NCI-H146 treated with DMSO at 0.1 percent for 48 hours (cell line): Measurements from ENCODE around the gene CLIC2.
"Not testable (repeated sequence)": the region's sequence is repeated elsewhere in the genome, so short reads cannot be mapped to it uniquely, and the experiment has no call there.

ENCODE experiments used
- DNase-seq: peaks from one replicate; lab custom pipeline; 2025; ENCODE audit not compliant: unreplicated experiment; lab: John Stamatoyannopoulos, UW

CLIC2 gene

DNA sequence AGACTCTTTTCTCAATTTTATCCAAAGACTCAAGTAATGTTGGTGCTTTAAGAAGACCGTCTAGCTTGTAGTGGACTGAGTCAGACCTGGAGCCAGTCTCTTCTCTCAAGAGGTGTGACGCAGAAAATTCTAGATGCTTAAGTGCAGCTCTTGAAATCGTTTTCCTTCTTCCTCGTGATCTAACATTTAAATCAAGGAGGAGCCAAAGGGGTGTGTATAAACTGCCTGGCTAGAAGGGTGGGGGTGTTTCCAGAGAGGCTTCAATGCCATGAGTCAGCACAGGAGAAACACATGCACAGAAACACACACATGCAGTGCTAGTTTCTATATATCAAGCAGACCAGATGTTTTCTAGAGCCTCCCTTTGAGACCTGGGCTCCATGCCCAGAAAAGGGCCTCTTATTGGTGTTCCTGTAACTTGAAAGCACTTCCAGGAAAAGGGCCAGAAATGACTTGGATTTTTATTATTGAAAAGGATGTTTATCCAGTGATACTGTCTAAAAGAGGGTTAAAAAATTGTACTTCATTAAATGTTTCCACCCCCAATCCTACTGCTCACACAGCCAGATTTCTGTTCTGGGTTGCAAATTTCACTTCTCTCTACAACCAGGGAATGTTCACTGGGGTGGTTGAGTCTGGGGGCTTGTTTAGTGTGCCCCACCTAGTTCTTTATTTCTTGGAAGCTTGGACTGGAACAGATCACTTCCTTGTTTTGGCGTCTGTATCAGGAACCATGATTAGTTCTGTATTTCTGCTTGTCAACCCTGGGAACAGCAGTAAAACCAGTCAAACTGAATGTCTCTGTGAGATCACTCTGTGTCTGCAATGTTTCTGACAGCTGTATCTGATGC is at the start of gene CLIC2:
Gene CLIC2, minus strand, starts transcription at position 129 of the 851 bp plus-strand sequence. CDS start 187 bp downstream, outside the sequence.
- no peak for DNase-seq

DNA sequence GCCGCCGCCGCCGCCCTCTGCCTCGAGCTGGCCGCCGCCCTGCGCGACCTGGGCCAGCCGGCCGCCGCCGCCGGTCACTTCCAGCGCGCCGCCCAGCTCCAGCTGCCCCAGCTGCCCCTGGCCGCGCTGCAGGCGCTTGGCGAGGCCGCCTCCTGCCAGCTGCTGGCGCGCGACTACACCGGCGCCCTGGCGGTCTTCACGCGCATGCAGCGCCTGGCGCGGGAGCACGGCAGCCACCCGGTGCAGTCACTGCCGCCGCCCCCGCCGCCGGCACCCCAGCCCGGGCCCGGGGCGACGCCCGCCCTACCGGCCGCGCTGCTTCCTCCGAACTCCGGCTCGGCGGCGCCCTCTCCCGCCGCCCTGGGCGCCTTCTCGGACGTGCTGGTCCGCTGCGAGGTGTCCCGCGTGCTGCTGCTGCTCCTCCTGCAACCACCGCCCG is 48.1 kb upstream of the CLIC2 start:
- DNase-seq = not testable (repeated sequence)

DNA sequence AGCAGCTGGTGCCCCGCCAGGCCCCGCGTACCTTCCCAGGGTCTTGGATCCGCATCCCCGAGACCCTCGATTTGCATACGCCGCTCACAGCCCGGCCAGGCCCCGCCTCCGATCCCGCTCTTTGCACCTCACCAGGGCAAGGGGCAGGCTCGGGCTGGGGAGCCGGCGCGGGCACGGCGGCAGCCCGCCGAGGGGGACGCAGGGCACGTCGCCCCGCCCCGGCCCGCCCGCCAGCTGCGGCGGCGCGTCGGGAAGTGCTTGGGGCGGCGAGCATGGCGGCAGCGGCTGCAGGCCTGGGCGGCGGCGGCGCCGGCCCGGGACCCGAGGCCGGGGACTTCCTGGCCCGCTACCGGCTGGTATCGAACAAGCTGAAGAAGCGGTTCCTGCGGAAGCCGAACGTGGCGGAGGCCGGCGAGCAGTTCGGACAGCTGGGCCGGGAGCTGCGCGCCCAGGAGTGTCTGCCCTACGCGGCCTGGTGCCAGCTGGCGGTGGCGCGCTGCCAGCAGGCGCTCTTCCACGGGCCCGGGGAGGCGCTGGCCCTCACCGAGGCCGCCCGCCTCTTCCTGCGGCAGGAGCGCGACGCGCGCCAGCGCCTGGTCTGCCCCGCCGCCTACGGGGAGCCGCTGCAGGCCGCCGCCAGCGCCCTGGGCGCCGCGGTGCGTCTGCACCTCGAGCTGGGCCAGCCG is 47.6 kb upstream of the CLIC2 start, which contains the start of gene F8A2:
Gene F8A2, plus strand, starts transcription at position 253 of the 686 bp plus-strand sequence. Its CDS starts 20 bp downstream, at position 273.
- not testable (repeated sequence) for DNase-seq

GRCh38 chrX:155379802-155380201 is 45.4 kb upstream of the CLIC2 start:
- DNase-seq = not testable (repeated sequence)

DNA sequence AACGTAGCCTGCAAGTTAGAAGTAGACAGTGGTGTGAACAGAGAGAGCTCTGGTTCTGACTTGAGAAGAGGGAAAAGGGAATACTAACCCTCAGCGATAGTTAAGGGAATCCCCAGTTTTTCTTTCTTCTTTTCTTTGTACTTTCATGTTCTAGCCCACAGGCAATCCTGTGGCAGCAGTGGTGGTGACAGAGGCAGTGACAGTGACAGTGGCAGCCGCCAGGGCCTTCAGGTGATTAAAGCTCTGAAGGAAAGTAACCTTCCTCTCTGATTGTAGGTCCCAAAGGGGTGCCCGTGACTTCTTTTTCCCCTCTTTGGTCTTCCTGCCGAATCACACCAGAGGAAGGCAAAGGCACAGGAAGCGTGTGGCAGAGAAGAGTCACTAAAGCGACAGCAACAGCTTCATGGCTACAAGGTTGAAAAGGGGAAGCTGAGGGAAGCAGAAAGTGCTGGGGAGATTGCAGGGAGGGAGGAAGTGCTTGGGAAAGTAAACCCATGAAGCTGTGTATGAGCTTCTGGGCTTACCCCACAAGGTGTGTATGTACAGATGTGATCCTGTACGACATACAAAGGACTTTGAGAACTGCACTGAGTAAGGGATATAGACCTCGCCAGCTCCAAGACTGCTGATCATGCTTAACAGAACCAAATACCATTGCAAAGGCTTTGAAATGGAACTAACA is 39.5 kb upstream of the CLIC2 start:
- DNase-seq = not testable (repeated sequence)

GRCh38 chrX:155363712-155364111 is 29.3 kb upstream of the CLIC2 start:
- DNase-seq = not testable (repeated sequence)

DNA sequence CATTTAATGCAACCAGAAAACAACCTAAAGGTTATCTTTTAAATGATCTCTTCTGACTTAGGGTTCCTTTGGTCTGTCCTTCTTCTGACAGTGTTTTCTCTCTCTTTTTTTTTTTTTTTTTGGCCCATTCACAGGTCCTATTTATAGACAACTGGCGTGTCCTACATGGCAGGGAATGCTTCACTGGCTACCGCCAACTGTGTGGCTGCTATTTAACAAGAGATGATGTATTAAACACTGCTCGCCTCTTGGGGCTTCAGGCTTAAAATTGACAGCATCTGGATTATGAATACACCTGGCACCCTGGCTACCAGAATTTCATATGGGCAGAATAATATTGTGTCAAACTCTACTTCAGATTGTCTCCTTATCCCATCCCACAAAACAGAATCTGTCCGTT is 15.0 kb upstream of the CLIC2 start:
- not testable (repeated sequence) for DNase-seq

DNA sequence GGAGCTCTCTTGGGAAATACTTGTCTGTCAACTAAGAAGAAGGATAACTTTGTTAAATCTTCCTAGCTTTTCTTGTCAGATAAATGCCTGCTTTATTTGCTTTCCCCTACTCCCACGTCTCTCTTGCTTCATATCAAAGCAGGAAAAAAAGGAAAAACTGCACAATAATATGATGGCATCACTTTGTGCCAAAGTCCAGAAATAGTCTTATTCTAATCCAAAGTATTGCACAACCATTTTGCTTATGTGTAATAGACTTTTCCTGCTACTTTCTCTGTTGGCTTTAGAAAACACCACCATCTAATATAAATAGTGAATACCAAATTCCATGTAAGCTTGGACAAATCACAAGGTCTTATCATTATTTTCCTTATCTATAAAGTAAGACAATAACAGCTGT is 11.3 kb upstream of the CLIC2 start:
- DNase-seq = not testable (repeated sequence)

GRCh38 chrX:155335337-155335712 is 911 bp upstream of the CLIC2 start:
- not testable (repeated sequence) for DNase-seq

DNA sequence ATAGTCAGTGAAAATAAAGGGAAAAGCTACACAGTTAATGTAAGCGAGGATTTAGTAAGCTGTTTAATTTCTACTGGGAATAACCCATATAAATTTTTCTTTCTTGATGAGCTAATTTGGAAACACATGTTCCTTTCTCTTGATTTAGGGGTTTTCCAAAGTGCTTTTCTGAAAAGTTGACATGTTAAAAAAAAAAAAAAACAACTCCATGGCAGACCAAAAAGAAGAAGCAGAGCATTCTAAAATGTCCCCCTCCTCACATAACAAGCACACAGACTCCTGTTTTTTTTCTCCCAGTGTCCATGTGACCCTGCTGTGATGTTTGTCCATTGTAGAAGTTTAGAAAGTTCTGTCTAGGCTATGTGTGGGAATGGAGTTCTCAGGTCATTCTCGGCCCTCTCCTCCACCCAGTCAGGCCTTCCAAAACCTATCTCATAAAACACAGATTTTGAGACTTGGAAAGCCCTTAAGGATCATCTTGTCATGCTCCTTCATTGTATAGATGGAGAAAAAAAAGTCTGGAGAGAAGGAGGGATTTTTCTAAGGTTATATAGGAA is 792 bp downstream of the CLIC2 start:
- no peak for DNase-seq

- DNase-seq = no peak
Measured at GRCh38 chrX:155330992-155331391, 3.4 kb downstream of the CLIC2 start.

DNA sequence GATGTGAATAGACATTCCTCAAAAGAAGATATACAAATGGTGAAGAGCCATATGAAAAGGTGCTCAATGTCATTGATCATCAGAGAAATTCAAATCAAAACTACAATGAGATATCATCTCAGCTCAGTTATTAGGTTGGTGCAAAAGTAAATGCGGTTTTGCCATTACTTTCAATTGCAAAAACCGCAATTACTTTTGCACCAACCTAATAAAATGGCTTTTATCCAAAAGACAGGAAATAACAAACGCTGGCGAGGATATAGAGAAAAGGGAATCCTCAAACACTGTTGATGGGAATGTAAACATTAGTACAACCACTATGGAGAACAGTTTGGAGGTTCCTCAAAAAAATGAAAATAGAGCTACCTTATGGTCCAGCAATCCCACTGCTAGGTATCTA is 5.1 kb downstream of the CLIC2 start:
- DNase-seq = no peak

DNA sequence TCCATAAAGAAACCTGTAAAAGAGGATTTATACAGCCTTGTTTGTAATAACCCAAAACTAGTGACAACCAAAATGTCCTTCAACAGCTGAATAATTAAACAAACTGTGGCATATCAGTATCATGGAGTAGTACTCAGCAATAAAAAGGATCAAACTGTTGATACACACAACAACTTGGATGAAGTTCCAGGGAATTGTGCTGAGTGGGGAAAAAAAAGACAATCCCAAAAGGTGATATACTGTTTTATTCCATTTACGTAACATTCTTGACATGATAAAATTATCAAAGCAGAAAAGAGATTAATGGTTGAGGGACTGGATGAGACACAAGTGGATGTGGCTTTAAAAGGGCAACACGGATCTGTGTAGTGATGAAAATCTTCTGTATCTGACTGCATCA is 7.8 kb downstream of the CLIC2 start:
- DNase-seq = no peak

DNA sequence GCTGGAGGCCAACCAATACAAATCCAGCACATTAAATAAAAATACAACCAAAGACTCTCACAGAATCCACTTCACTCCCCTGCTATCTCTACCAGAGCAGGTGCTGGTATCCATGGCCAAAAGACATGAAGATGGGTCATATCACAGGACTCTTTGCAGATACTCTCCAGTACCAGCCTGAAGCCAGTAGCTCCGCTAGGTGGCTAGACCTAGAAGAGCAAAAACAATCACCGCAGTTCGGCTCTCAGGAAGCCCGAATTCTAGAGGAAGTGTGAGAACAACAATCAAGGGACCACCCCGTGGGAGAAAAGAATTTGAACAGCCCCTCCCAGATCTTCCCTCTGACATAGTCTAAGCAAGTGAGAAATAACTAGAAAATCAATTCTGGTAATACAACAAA is 20.2 kb downstream of the CLIC2 start:
- DNase-seq = no peak

GRCh38 chrX:155313766-155314165 is 20.6 kb downstream of the CLIC2 start:
- DNase-seq = no peak

- DNase-seq = no peak
Measured at GRCh38 chrX:155293771-155294170, 40.6 kb downstream of the CLIC2 start.

GRCh38 chrX:155279873-155280272 is 54.5 kb downstream of the CLIC2 start:
- DNase-seq = no peak

- DNase-seq = no peak
Measured at GRCh38 chrX:155270969-155271368, 63.4 kb downstream of the CLIC2 start.

- not testable (repeated sequence) for DNase-seq
Measured at GRCh38 chrX:155267995-155268394, 66.4 kb downstream of the CLIC2 start.

DNA sequence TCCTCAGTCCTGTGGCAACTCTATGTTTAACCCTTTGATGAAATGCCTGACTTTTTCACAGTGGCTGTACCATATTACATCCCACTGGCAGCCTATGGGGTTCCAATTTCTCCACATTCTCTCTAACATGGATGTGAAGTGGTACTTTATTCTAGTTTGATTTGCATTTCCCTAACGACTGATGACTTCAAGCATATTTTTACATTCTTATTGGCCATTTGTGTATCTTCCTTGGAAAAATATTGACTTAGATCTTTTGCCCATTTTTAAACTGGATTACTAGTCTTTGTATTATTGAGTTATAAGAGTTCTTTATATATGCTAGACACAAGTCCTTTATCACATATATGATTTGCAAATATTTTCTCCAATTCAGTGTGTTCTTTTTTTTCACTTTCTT is 68.0 kb downstream of the CLIC2 start:
- DNase-seq = no peak
